Uterus (tissue), 2 donors: Measurements from ENCODE around the gene CXCL14.

ENCODE experiments used
- POLR2A ChIP-seq, 2 donors: fragments of 450-650 bp; IDR thresholded peaks; one replicate each; pipeline ENCODE4 v1.6.1; 2016; ENCODE audit warnings: antibody characterized with exemption in 2 of 2, mild to moderate bottlenecking in 1 of 2, moderate library complexity in 1 of 2
- TF ChIP-seq, protein P1 (sequence below), 4 experiments: fragments of 200-600 bp in 2 of 4; fragments of 450-650 bp in 2 of 4; sonication (generic) in 2 of 4; IDR thresholded peaks; one replicate each; pipeline ENCODE4 v1.5.1; 2016 to 2019; ENCODE audit warnings: antibody characterized with exemption in 4 of 4, mild to moderate bottlenecking in 2 of 4, moderate library complexity in 1 of 4

DNA sequence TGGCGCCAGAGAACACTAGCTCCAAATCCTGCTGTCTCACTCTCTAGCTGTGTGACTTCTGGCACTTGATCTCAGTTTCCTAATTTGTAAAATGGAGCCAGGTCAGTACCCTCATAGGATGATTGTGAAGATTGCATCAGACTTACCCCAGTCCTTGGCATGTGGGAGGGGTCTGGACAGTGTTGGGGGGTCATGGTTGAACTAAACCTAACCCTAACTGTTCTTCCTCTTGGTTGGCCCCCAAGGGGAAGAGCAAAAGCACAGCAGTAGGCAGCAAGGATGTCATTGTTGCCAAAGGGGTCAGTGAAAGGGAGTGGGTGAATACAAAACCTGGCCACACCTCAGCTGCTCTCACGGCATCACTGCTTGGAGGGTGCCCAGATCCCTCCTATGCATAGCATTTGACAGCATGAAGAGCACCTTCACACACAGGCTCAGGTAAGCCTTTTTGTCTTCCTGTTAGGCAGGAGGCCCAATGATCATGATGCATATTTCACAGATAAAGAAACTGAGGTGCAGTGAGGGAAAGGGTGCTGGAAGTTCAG is 15.7 kb upstream of the CXCL14 start:
- TF ChIP-seq, protein P1, sequence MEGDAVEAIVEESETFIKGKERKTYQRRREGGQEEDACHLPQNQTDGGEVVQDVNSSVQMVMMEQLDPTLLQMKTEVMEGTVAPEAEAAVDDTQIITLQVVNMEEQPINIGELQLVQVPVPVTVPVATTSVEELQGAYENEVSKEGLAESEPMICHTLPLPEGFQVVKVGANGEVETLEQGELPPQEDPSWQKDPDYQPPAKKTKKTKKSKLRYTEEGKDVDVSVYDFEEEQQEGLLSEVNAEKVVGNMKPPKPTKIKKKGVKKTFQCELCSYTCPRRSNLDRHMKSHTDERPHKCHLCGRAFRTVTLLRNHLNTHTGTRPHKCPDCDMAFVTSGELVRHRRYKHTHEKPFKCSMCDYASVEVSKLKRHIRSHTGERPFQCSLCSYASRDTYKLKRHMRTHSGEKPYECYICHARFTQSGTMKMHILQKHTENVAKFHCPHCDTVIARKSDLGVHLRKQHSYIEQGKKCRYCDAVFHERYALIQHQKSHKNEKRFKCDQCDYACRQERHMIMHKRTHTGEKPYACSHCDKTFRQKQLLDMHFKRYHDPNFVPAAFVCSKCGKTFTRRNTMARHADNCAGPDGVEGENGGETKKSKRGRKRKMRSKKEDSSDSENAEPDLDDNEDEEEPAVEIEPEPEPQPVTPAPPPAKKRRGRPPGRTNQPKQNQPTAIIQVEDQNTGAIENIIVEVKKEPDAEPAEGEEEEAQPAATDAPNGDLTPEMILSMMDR (IDR thresholded peaks at IDR 0.05), result no peak
- no peak for TF ChIP-seq POLR2A (IDR thresholded peaks at IDR 0.05)
